HepG2 (cell line): ENCODE data around the gene SPNS3.

Experiments
- CREB1 ChIP-seq, 2 experiments: fragments of 450-650 bp in 1 of 2; IDR thresholded peaks; 2 replicates each; pipeline ENCODE4 v1.6.1; 2016 to 2017; ENCODE audit warnings: control low read depth in 1 of 2, mild to moderate bottlenecking in 1 of 2, missing compliant biosample characterization in 1 of 2, missing genetic modification characterization in 1 of 2
- FLYWCH1 ChIP-seq: sonication (generic); formaldehyde crosslinking; IDR thresholded peaks from 2 replicates; pipeline ENCODE4 v1.8.1; 2023; ENCODE audit warnings: mild to moderate bottlenecking, missing genetic modification reagents
- KLF6 ChIP-seq: IDR thresholded peaks from 2 replicates; pipeline ENCODE4 v1.8.0; 2016; ENCODE audit warnings: missing biosample characterization, missing genetic modification reagents
- MEIS2 ChIP-seq: sonication (generic); formaldehyde crosslinking; IDR thresholded peaks from 2 replicates; pipeline ENCODE4 v1.9.0; 2021; ENCODE audit warnings: mild to moderate bottlenecking, missing genetic modification reagents
- POLR2AphosphoS2 ChIP-seq: IDR thresholded peaks from 2 replicates; pipeline ENCODE4 v1.6.1; 2011; ENCODE audit warnings: low read depth, low read length, improper control_type of control experiment
- SMC3 ChIP-seq: IDR thresholded peaks from 2 replicates; pipeline ENCODE4 v1.6.1; 2011; ENCODE audit warnings: low read length, improper control_type of control experiment
- ZNF75D ChIP-seq: sonication (generic); formaldehyde crosslinking; IDR thresholded peaks from 2 replicates; pipeline ENCODE4 v1.8.1; 2023; ENCODE audit warnings: missing genetic modification reagents, mild to moderate bottlenecking, borderline replicate concordance
- TF ChIP-seq, protein P1 (sequence below): sonication (generic); formaldehyde crosslinking; IDR thresholded peaks from 2 replicates; pipeline ENCODE4 v1.5.0; 2020; ENCODE audit warnings: mild to moderate bottlenecking, missing genetic modification reagents, moderate library complexity
- TF ChIP-seq, protein P2 (sequence below): sonication (generic); formaldehyde crosslinking; conservative IDR thresholded peaks from 2 replicates; pipeline ENCODE4 v1.4.0; 2020; ENCODE audit warnings: missing genetic modification reagents

DNA sequence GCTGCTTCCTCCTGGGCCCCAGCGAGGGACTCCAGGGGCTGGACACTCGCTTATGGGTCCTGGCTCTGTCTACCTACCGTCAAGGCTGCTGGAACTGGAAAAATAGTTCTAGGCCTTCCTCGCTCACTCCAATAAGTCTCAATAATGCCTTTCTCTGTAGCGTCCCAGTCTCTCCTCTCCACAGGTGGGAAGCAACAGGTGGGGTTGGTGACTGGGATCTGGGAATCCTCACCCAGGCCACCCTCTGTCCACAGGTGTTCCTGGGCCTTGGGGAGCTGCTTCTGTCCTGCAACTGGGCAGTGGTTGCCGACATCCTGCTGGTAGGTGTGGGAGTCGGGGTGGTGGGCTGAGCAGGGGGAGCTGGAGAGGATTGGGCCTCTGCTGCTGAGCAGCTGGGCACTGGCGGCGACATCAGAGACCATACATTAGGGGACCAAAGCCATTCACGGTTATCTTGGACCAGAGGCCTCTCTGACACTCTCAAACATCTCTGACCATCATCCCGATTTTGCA lies 44.6 kb downstream of the SPNS3 start:
- TF ChIP-seq CREB1 (IDR thresholded peaks at IDR 0.05) (no peak), CREB1 (CRISPR knock-in tag; IDR thresholded peaks at IDR 0.05) (no peak), FLYWCH1 (CRISPR knock-in tag) (no peak), POLR2AphosphoS2 (no peak), MEIS2 (CRISPR knock-in tag) (no peak), SMC3 (no peak), KLF6 (CRISPR knock-in tag) (no peak), ZNF75D (no peak)
- TF ChIP-seq, protein P1, sequence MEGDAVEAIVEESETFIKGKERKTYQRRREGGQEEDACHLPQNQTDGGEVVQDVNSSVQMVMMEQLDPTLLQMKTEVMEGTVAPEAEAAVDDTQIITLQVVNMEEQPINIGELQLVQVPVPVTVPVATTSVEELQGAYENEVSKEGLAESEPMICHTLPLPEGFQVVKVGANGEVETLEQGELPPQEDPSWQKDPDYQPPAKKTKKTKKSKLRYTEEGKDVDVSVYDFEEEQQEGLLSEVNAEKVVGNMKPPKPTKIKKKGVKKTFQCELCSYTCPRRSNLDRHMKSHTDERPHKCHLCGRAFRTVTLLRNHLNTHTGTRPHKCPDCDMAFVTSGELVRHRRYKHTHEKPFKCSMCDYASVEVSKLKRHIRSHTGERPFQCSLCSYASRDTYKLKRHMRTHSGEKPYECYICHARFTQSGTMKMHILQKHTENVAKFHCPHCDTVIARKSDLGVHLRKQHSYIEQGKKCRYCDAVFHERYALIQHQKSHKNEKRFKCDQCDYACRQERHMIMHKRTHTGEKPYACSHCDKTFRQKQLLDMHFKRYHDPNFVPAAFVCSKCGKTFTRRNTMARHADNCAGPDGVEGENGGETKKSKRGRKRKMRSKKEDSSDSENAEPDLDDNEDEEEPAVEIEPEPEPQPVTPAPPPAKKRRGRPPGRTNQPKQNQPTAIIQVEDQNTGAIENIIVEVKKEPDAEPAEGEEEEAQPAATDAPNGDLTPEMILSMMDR (CRISPR knock-in tag) = no peak
- TF ChIP-seq, protein P2, sequence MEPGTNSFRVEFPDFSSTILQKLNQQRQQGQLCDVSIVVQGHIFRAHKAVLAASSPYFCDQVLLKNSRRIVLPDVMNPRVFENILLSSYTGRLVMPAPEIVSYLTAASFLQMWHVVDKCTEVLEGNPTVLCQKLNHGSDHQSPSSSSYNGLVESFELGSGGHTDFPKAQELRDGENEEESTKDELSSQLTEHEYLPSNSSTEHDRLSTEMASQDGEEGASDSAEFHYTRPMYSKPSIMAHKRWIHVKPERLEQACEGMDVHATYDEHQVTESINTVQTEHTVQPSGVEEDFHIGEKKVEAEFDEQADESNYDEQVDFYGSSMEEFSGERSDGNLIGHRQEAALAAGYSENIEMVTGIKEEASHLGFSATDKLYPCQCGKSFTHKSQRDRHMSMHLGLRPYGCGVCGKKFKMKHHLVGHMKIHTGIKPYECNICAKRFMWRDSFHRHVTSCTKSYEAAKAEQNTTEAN (CRISPR knock-in tag) = no peak
